GM18519 (cell line): Measurements from ENCODE around the gene PRRG3.

ENCODE experiments used
- ATAC-seq: cut with Tn5 transposase; IDR thresholded peaks from one replicate; pipeline ENCODE4 v1.9.1; 2021; ENCODE audit warnings: mild to moderate bottlenecking, moderate library complexity; ENCODE audit not compliant: unreplicated experiment, low FRiP score

The PRRG3 gene

DNA sequence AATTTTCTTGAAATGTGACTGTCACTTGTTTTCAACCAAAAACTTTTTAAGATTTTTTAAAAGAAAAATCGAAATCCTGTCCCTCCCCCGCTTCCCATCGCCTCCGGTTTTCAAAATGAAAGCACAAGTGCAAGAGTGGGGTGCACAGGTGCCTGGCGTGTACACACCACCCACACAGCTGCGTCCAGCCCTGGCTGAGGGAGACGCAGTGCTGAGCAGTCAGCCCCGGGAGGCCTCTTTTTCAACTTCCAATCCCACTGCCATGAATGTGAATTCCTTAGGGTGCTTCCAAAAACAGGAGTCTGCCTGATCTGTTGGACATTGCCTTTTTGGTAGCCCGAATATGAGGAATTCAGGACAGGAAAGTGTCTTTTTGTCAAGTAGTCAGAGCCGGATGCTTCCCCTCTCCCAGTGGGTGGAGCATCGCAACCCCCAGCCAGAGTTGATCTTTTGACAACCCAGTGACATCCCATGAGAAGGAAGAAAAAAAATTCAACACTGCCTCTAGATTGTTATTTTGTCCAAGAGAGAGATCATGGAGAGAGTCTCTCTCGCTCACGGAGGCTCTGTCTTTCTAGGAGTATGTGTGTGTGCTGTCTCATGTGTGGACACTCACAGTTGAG, 8.9 kb downstream of the PRRG3 start:
- no peak for ATAC-seq

DNA sequence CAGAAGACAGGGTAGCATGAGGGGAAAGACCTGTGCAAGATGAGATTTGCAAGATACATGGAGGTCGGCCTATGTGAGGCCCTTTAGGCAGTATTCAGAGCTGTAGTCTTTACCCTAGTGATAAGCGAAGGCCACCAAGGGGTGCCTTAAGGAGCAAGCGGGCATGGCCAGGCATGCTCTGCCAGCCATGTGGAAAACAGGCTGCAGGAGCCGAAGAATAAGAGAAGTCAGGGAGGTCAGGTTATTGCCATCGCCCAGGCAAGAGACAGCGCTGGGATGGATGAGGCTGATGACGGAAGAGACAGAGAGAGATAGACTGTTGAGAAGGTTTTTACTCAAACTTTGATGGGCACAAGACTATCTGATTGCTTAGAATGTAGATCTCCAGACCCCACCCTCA, 13.6 kb downstream of the PRRG3 start:
- ATAC-seq: no peak

DNA sequence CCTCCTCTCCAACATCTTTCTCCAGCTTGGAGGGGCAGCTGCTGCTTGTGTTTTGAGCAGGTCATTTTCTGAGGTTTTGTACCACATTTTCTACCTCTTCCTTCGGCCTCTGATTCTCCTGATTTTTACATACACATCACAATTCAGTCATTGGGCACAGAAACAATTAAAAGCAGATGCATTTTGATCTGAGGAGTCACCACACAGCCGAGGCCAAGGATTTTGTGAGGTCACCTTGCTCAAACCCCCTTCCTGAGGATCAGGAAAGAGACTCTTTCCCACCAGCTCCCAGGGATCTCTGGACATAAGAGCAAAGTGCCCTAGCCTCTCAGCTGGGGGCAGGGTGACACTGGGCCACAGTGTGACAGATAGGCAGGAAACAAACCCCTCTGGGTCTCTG, 15.2 kb downstream of the PRRG3 start:
- no peak for ATAC-seq

DNA sequence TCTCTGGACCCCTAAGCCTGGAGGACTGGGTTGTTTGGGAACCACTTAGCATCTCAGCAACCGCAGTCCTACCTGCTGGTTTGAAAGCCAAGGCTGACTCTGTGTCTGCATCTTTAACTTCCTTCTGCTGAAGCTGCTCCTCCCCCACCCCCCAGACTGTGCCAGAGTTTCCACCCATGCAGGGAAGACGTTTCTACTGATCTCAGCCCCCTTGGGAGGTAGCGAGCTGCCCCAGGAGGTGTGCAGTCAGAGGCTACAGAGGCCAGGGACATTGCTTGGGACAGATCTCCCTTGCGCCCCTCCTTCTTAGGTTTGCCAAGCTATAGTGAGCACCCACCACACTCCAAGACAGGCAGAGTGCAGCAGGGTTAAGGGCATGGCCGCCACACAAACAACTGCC, 15.9 kb downstream of the PRRG3 start:
- ATAC-seq: no peak

DNA sequence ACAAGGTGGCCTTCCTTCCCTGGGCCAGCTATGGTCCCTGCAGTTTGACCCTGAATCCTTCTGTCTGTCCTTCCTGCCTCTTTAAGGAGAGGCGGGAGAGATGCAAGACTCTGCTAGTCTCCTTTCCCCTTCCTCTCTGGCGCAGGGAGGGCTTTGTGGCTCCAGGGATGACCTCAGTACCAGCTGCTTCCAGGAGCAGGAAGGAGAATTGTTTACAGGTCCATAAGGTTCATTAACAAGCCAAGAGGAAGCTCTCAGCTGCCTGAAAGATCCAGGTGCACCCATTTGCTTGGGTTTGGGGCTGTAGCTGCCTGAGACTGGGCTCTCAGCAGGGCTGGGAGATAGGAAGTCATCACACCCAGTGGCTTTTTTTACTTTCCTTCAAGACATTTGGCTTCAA, 16.5 kb downstream of the PRRG3 start:
- ATAC-seq: no peak

DNA sequence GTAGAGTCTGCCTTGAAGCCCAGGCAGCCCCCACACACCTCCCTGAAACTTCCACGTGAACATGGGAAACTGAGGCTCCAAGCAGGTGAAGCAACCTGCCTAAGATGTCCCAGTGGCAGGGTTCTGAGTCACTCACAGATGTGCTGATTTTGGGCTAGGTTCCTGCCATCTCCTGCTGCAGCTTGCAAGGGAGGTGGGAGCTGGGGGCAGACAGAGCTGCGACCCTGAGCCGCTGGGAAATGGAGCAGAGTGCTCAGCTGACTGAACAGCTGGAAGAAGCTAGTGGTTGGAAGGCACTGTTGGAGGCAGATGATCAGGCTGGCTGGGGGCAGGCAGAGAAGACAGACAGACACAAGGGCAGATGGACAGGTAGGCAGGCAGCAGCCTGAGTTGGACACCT, 17.0 kb downstream of the PRRG3 start:
- no peak for ATAC-seq

DNA sequence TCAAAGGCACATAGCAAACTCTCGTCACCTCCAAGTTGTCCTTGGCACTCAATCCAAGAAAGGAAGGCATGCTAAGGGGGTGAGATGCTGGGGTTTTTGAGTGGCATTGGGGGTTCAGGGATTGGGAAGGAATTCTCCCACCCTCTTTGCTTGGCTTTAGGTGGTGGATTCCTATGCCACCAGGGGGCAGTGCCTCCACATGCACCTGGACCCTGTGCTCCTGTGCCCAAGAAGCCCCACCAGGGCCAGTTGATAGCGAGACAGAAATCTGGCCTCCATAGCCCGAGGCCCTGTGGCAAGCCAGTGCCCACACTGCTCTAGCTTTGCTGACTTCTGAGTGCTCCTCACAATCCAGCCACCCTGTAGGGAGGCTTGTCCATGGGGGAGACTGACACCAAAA, 18.6 kb downstream of the PRRG3 start:
- ATAC-seq: no peak

DNA sequence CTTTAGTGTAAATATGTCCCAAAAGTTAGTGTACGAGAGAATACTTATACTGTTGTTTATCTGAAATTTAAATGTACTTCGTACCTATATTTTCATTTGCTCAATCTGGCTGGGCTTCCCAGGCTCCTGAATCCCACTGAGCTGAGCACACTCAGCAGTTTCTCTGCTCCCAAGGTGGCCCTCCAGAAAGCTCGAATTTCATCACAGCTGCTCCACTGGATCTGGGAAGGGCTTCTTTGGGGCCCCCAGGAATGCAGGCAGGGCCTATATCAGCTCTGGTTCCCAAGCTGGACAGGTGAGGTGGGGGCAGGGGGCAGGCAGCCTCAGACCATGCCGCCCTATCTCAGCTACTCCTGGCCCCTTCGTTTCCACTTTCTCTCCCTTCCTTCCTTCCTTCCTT, 19.1 kb downstream of the PRRG3 start:
- ATAC-seq: no peak

DNA sequence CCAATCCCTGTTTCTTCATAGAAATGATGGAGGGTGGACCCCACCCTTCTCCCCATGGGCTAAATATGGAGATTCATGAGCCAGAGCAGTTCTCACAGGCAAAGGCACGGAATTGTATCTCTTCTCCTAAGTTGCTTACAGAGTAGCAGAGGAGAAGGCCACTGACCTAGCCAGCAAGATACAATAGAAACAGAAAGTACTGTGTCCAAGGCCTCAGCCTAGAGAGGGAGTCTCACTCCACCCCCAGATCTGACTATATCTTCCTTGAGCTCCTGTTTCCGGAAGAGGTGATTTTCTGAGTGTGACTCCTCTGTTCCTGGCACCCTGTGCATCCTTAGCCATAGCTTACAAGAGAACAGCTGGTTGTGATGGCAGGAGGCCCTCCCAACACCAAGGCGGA, 20.5 kb downstream of the PRRG3 start, which contains the start of gene FATE1:
Gene FATE1, plus strand, starts transcription at position 284 of the 400 bp plus-strand sequence. Its CDS starts 85 bp downstream, at position 369.
- ATAC-seq: no peak

DNA sequence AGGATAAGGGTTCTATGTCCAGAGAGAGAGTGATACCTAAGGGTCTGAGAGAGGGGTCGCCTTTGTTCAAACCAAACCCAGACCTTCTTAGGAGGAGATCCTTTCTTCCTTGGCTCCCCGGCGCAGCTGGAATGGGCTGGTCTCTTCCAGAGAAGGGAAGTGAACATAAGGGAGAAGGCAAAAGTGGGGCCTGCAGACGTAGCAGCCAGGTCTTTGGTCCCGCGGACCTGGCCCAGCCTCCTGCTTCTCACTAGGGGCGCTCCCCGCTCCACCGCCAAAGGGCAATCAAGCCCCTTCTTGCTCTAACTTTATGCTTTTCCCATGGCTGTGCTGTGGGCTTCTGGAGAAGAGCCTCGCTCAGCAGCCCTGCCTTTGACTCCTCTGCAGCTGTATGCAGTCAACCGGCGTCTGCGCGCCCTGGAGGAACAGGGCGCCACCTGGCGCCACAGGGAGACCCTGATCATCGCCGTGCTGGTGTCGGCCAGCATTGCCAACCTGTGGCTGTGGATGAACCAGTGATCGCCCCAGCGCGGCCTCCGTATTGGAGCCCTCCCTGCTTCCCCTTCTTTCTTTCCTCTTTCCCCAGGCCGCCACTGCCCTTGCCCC, 27.1 kb downstream of the PRRG3 start:
- ATAC-seq: peak; percentile 72

DNA sequence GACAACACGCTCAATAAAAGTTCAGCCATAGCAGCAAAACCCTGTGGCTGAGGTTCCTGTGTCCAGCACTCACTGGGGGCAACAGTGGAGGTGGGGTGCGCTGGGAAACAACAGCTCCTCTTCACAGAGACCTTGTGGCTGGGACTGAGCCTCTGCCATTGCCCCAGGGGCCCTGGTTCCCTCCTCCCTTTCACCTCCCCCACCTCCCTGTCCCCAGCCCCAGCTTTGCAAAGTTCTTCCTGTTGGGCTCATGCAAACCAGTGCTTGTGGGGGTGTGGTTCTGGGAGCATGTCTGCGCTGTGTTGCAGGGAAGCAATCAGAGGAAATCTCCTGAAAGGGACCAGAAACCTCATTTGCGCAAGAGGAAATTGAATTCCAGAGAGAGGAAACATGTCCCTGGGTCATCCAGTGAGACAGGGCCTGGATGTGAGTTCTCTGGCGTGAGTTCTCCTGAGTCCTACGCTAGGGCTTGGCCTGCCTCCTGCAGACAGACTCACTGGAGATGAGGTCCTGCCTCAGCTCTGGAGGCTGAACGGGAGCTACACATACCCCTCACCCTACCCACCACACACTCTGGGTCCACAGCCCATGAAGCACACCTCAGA, 28.0 kb downstream of the PRRG3 start:
- ATAC-seq: no peak

DNA sequence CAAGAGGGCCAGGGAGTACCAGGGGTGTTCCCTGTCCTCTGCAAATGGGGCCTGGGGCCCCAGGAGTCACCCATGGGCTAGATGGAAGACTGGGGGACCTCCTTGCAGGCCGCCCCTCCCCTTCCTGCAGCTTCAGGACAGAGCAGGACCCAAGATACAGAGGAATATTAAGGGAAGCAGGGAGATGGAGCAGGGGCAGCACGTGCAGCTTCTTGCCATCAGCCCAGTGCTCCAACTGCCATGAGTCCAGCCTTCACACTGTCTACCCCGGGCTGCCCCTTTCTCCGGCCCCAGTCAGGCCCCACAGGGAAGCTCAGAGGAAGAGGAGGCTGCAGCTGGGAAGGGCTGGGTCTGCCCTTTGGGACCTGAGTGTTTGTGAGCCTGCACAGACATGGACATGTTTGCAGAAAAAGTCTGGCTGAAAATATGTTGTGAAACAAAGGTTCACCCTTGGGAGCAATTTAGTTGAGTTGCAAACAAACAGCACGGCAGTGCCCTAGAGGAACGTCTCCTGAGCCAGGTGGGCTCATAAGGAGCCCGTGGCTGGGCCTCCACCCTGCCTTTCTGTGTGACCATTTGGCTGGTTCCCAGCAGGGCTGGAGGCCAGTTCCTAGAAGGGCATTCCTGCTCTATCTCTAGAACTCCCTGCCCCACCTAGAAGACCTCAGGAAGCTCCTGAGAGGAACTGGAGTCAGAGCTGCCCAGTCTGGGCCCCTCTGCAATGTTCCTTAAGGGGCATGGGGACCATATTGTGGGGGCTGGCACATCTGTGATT, 29.5 kb downstream of the PRRG3 start:
- ATAC-seq: no peak

DNA sequence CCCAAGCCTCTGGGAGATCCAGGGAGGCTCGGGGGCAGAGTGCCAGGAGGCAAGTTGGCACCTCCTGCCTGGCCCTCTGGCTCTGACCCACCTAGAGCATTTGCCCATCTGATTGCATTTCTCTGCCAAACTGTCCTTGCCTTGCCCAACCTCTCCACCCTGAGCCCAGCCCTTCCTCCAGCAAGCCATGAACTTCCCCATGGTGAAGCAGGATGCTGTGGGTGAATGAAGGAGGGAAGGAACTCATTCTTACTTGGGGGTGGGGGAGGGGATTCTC, 30.0 kb downstream of the PRRG3 start:
- no peak for ATAC-seq

DNA sequence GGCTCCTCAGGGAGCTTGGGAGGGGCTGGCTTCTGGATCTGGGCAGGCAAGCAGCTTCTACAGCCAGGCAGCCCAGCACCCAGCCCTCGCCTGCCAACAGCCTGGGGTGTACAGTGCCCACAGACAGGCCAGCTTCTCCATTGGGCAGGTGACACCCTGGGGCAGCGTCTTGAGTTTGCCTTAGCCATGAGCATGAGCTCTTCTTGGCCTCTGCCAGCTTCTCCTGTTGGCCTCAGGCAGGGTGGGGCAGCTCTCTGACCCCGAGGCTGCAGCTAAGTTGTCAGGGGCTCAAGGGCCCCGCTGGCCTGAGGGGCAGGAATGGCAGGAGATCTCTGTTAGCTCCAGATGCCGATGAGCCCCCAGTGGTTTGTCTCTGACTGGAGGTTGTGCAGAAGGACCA, 31.5 kb downstream of the PRRG3 start:
- ATAC-seq: no peak

DNA sequence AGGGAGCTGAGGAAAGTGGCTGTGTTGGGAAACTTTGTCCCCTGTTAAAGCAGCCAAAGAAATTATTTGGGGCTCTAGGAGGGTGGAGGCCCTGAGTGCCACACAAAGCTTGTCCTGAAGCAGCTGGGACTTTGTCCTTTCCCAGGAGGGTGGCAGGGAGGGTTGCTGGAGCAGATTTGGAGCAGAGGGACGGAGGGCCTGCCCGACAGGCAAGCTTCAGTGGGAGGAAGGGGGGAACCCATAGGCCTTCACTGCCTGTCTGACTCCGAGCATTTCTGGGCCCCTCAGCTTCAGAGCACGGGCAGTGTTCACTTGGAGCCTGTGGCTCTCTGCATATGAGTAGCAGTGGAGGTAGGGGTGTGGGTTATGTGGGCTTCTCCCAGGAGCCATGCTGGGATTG, 32.1 kb downstream of the PRRG3 start:
- no peak for ATAC-seq

DNA sequence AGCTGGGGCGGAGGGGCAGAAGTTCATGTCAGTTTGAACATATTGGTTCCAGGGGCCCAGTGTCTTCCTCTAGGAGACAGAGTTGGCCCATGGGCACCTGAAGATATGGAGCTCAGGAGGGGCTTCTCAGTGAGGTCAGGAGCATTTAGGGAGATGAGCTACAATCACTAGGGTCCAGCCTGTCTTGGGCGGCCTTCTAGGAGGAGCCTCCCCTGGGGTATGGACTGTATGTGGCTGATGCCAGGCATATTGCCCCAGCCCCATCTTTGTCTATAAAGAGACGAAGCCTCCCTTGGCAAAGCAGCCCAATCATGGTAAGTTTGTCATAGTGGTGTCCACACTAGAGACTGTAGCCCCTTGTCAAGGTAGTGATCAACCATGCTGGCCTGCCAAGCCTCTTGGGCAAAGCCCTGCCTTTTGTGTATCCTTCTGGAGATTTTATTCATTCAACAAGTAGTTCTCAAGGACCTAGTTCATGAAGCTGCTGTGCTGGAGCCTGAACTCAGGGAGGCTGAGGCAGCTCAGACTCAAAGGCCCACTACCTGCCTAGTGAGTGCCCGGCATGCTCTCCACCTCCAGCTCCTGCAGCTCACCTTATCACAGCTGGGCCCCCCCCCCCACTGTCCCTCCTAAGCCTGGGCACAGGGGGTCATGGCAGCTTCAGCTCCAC, 33.9 kb downstream of the PRRG3 start:
- no peak for ATAC-seq

DNA sequence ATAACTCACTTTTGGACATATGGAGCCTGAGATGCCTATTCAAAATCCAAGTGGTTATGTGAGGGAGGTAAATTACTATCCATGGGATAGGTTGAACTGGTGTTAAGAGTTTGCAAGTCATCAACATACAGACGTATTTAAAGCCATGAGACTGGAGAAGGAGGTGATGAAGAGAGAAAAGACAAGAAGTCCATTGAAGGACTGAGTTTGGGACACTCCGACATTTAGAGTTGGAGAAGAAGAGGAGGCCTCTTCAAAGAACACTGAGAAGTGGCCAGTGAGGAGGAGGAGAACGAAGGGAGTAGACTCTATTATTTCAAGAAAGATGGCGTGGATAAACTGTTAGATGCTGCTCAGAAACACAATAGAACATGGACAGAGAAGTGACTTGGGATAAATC, 39.2 kb downstream of the PRRG3 start, which contains the start of gene CNGA2:
Gene CNGA2, plus strand, starts transcription at position 301 of the 400 bp plus-strand sequence. CDS start 3,738 bp downstream, outside the sequence.
- no peak for ATAC-seq

DNA sequence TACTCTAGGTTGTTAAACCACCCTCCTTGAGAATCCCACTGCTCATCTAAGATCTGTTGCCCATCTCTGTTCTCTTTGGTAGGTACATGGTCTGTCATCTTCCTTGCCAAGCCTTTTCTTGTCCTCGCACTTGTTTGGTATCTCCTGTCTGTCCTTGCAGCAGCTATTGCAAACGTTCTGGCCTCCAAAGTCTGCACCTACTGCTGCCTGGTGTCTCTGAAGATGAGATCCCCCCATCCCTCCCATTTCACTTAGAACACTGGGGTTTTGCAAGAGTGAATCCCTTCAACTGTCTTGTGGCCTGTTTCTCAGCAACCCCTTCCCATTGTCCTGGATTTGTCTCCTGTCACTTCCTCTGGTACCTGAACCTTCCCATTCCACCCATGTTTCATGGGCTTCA, 40.0 kb downstream of the PRRG3 start:
- ATAC-seq: no peak

DNA sequence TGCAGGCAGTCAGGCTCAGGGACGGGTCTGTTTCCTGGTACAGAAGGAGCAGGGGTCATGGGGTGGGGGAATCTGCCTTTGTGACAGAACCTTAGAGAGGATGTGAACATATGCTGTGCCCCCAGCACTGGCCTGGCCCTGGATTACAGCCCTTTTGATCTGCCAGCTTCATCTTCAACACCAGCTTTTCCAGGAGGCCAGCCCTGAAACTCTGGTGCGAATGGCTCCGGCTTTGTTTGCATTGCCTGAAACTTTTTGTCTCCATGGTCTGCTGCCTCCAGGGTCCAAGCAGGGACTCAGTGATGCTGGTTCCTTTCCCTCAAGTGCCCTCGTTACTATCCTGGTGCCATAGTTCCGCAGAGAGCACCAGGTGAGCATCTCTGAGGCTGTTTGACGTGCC, 41.4 kb downstream of the PRRG3 start:
- ATAC-seq: no peak

DNA sequence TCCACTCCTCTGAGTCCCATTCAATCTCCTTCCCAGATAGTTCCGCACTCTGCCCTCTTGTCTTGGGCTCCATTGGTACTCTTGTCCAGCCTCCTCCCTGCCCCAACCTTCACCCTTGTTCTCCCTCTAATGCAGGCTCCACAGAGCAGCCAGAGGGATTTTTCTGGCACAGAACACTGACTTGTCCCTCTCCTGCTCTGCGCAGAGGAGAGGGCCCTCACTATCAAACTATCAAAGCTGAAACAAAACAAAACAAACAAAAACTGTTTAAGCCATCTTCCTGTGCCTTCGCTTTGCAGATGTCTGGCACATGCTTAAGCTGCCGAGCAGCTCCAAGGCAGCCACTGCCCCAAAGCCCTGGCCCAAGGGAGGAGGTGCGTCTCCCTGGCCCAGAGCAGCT, 42.2 kb downstream of the PRRG3 start:
- ATAC-seq: no peak

DNA sequence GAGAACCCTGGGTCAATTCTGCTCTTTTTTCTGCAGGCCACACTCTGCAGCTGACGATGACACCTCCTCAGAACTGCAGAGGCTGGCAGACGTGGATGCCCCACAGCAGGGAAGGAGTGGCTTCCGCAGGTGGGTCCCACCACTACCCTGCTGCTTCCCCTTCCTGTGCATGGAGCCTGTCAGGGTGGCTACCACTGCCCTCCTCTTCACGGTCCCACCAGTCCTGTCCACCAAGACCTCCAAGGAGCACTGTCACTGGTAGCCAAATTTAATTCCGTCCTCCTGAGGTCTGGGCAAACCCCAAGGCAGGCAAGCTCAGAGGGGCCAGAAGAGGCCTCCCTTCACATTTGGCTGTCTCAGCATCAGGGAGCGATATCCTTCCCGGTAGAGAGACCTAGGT, 43.5 kb downstream of the PRRG3 start:
- ATAC-seq: no peak
